Measurements from ENCODE around the gene LYRM9. TPM values are rescaled to one million over a fixed set of nuclear protein-coding genes. Genes with fewer than 3 reads are reported as not detected.
A peak's percentile ranks its signal among the peaks of the same experiment; 100 is the strongest.

Gene LYRM9
- total RNA-seq, 1 donor from 2014 or later: 1.3 TPM

DNA sequence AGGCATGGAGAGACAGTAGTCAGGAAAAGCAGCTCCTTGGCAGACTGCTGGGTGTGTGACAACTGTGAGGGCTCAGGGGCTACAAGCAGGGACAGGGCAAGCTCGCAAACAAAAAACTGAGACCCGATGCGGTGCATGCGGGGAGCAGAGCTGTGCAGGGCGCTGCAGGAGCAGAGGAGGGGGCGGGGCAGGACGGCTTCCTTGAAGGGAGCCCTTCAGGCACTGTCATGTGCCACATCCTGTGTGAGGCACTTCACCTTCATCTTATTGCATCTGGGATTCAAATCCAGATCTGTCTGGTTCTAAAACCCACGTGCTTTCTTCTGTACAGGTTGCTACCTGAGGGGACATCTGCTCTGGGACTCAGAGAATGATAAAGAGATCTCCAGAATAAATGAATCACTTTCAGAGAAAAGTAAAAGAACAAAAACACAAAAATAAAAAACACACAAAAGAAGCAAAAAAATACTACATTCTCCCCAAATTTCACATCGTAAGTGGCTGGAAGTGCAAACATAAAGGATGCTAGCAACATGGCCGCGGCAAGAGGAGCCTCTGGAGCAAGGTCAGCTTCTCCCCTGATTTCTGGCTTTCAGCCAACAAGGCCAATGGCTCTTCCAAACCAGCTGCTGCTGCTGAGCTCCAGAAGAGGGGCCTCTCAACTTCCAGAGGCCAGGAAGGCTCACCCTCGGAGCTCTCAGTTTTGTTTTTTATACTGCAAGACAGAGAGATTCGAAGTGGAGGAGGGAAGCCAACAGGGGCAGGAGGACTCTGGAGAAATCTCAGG lies 14.2 kb downstream of the LYRM9 start:
- TF ChIP-seq, protein P1, sequence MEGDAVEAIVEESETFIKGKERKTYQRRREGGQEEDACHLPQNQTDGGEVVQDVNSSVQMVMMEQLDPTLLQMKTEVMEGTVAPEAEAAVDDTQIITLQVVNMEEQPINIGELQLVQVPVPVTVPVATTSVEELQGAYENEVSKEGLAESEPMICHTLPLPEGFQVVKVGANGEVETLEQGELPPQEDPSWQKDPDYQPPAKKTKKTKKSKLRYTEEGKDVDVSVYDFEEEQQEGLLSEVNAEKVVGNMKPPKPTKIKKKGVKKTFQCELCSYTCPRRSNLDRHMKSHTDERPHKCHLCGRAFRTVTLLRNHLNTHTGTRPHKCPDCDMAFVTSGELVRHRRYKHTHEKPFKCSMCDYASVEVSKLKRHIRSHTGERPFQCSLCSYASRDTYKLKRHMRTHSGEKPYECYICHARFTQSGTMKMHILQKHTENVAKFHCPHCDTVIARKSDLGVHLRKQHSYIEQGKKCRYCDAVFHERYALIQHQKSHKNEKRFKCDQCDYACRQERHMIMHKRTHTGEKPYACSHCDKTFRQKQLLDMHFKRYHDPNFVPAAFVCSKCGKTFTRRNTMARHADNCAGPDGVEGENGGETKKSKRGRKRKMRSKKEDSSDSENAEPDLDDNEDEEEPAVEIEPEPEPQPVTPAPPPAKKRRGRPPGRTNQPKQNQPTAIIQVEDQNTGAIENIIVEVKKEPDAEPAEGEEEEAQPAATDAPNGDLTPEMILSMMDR (IDR thresholded peaks at IDR 0.05; ENCODE audit: insufficient read depth, low read length, severe bottlenecking): no peak
- Histone ChIP-seq H3K36me3 (ENCODE audit: control insufficient read depth, insufficient read depth, low read length) (no peaks in the 10 kb centered on the region), H3K4me3 (ENCODE audit: low read depth, low read length) (no peak overlapping the region), H3K27me3 (ENCODE audit: control insufficient read depth, insufficient read depth, low read length) (no peaks in the 10 kb centered on the region)
- DNase-seq (ENCODE audit: low read depth) (no peak), FAIRE-seq (no peak)

DNA sequence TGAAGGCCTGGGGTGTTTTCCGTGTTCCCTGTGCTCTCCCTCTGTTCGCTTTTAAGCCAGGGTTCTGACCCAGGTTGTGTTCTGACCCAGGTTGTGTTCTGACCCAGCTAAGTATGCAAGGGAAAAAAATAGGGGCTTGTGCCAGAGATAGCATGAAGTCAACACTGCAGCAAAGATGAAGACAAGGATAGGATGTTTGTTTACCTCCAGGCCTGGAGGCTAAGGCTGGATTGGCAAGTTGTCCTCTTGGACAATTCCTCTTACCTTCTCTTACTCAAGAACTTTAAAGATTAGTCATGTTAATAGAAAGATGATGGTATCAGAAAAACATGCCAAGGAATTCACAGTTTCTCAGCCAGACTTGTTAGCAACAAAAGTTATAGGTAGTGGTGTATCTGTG lies 19.4 kb downstream of the LYRM9 start:
- no peak for FAIRE-seq
- no peaks in the 10 kb centered on the region for H3K36me3 ChIP-seq (ENCODE audit: control insufficient read depth, insufficient read depth, low read length)
- TF ChIP-seq, protein P1 (IDR thresholded peaks at IDR 0.05; ENCODE audit: insufficient read depth, low read length, severe bottlenecking): no peak
- no peaks in the 10 kb centered on the region for H3K27me3 ChIP-seq (ENCODE audit: control insufficient read depth, insufficient read depth, low read length)
- peak; percentile 59 for DNase-seq (ENCODE audit: low read depth)
- H3K4me3 ChIP-seq (ENCODE audit: low read depth, low read length): no peak overlapping the region

- DNase-seq (ENCODE audit: low read depth) (no peak), FAIRE-seq (no peak)
- Histone ChIP-seq H3K36me3 (ENCODE audit: control insufficient read depth, insufficient read depth, low read length) (no peaks in the 10 kb centered on the region), H3K27me3 (ENCODE audit: control insufficient read depth, insufficient read depth, low read length) (no peaks in the 10 kb centered on the region), H3K4me3 (ENCODE audit: low read depth, low read length) (no peak overlapping the region)
- TF ChIP-seq, protein P1 (IDR thresholded peaks at IDR 0.05; ENCODE audit: insufficient read depth, low read length, severe bottlenecking): no peak
These were observed 20.0 kb downstream of the LYRM9 start for GRCh38 chr17:27873211-27873610.

GRCh38 chr17:27872776-27873175 lies 20.4 kb downstream of the LYRM9 start:
- H3K36me3 ChIP-seq (ENCODE audit: control insufficient read depth, insufficient read depth, low read length): no peaks in the 10 kb centered on the region
- FAIRE-seq (no peak), DNase-seq (ENCODE audit: low read depth) (no peak)
- no peak overlapping the region for H3K4me3 ChIP-seq (ENCODE audit: low read depth, low read length)
- H3K27me3 ChIP-seq (ENCODE audit: control insufficient read depth, insufficient read depth, low read length): no peaks in the 10 kb centered on the region
- TF ChIP-seq, protein P1 (IDR thresholded peaks at IDR 0.05; ENCODE audit: insufficient read depth, low read length, severe bottlenecking): no peak

GRCh38 chr17:27871407-27871806 lies 21.8 kb downstream of the LYRM9 start:
- FAIRE-seq (no peak), DNase-seq (ENCODE audit: low read depth) (no peak)
- Histone ChIP-seq H3K4me3 (ENCODE audit: low read depth, low read length) (no peak overlapping the region), H3K27me3 (ENCODE audit: control insufficient read depth, insufficient read depth, low read length) (no peaks in the 10 kb centered on the region), H3K36me3 (ENCODE audit: control insufficient read depth, insufficient read depth, low read length) (no peaks in the 10 kb centered on the region)
- TF ChIP-seq, protein P1 (IDR thresholded peaks at IDR 0.05; ENCODE audit: insufficient read depth, low read length, severe bottlenecking): no peak

- H3K27me3 ChIP-seq (ENCODE audit: control insufficient read depth, insufficient read depth, low read length): no peaks in the 10 kb centered on the region
- TF ChIP-seq, protein P1 (IDR thresholded peaks at IDR 0.05; ENCODE audit: insufficient read depth, low read length, severe bottlenecking): no peak
- no peak for FAIRE-seq
- no peaks in the 10 kb centered on the region for H3K36me3 ChIP-seq (ENCODE audit: control insufficient read depth, insufficient read depth, low read length)
- DNase-seq (ENCODE audit: low read depth): peak; percentile 29
- H3K4me3 ChIP-seq (ENCODE audit: low read depth, low read length): no peak overlapping the region
These were observed 22.8 kb downstream of the LYRM9 start for GRCh38 chr17:27870345-27870744.
